GM23248 (cell line): ENCODE measurements around the gene FAM174B. TPM values are rescaled to one million over a fixed set of nuclear protein-coding genes. Genes with fewer than 3 reads are reported as not detected.

Experiments
- DNase-seq: peaks from one replicate; pipeline ENCODE4 v3.0.0-alpha.2; 2015
- H2AFZ ChIP-seq: fragments of 200-600 bp; sonication (generic); 2 replicates; pipeline ENCODE4 v1.6.1; 2016; ENCODE audit warnings: antibody characterized with exemption
- H3F3A ChIP-seq: fragments of 200-600 bp; sonication (generic); 2 replicates; pipeline ENCODE4 v1.6.1; 2016; ENCODE audit warnings: mild to moderate bottlenecking, antibody characterized with exemption, mixed run types; ENCODE audit not compliant: insufficient read depth
- H3K27ac ChIP-seq: fragments of 200-600 bp; sonication (generic); 2 replicates; pipeline ENCODE4 v1.5.1; 2016; ENCODE audit warnings: mild to moderate bottlenecking
- H3K27me3 ChIP-seq: fragments of 200-600 bp; sonication (generic); replicated peaks from 2 replicates; pipeline ENCODE4 v1.6.1; 2016; ENCODE audit warnings: mild to moderate bottlenecking; ENCODE audit not compliant: insufficient read depth
- H3K36me3 ChIP-seq: fragments of 200-600 bp; sonication (generic); 2 replicates; pipeline ENCODE4 v1.6.1; 2016; ENCODE audit warnings: low read depth, mild to moderate bottlenecking
- H3K4me1 ChIP-seq: fragments of 200-600 bp; sonication (generic); 2 replicates; pipeline ENCODE4 v1.6.1; 2016; ENCODE audit warnings: mild to moderate bottlenecking; ENCODE audit not compliant: insufficient read depth
- H3K4me2 ChIP-seq: fragments of 200-600 bp; sonication (generic); one replicate; pipeline ENCODE4 v1.6.1; 2016; ENCODE audit warnings: mild to moderate bottlenecking; ENCODE audit not compliant: unreplicated experiment
- H3K4me3 ChIP-seq: fragments of 200-600 bp; sonication (generic); 2 replicates; pipeline ENCODE4 v1.5.1; 2016; ENCODE audit warnings: mild to moderate bottlenecking
- H3K79me2 ChIP-seq: fragments of 200-600 bp; sonication (generic); 2 replicates; pipeline ENCODE4 v1.6.1; 2016; ENCODE audit warnings: mild to moderate bottlenecking; ENCODE audit not compliant: insufficient read depth
- H3K9ac ChIP-seq: fragments of 200-600 bp; sonication (generic); 2 replicates; pipeline ENCODE4 v1.6.1; 2016; ENCODE audit warnings: mild to moderate bottlenecking
- H3K9me2 ChIP-seq: fragments of 200-600 bp; sonication (generic); 2 replicates; pipeline ENCODE4 v1.6.1; 2016; ENCODE audit warnings: mixed run types, mild to moderate bottlenecking, moderate library complexity; ENCODE audit not compliant: insufficient read depth
- H3K9me3 ChIP-seq: fragments of 200-600 bp; sonication (generic); one replicate; pipeline ENCODE4 v1.6.1; 2017; ENCODE audit warnings: low read depth
- H4K20me1 ChIP-seq: fragments of 200-600 bp; sonication (generic); 2 replicates; pipeline ENCODE4 v1.6.0; 2016; ENCODE audit not compliant: insufficient read depth
- EZH2 ChIP-seq: fragments of 200-600 bp; sonication (generic); IDR thresholded peaks from 2 replicates; pipeline ENCODE4 v1.6.1; 2018; ENCODE audit warnings: antibody characterized with exemption, mild to moderate bottlenecking; ENCODE audit not compliant: insufficient read depth, poor library complexity, severe bottlenecking
- EZH2phosphoT487 ChIP-seq: fragments of 200-600 bp; sonication (generic); IDR thresholded peaks from 2 replicates; pipeline ENCODE4 v1.6.1; 2018; ENCODE audit warnings: antibody characterized with exemption, moderate library complexity, mild to moderate bottlenecking, low read depth; ENCODE audit not compliant: insufficient read depth
- WGBS, 2 experiments: methylation state at CpG; one replicate each; pipeline ENCODE4 v1.1.6; 2015 to 2017; ENCODE audit warnings: low lambda C conversion rate in 2 of 2, low coverage in 1 of 2; ENCODE audit errors: missing lambda C conversion rate in 2 of 2; 5-methylcytosine and 5-hydroxymethylcytosine counted together
- in situ Hi-C: fragments of 300-500 bp; cut with MboI; formaldehyde crosslinking; loops from 2 replicates; pipeline ENCODE4 v1.15.0; 2020
- polyA plus RNA-seq: library from polyadenylated mRNA; unstranded; fragments of >200 nt; fragmentation: Nextera tagmentation; extraction: Ambion mirVana; gene quantifications from 2 replicates; pipeline ENCODE4 v1.2.1, GENCODE V29; 2016
- total RNA-seq: library from RNA; depleted of rRNA; stranded (reverse); fragments of >200 nt; shearing (Covaris generic); gene quantifications from 2 replicates; pipeline ENCODE4 v1.2.3, GENCODE V29; 2014

FAM174B gene
- total and polyA plus RNA-seq, 2 experiments from 2014 or later, result 1.8 to 4.4 TPM

- Histone ChIP-seq H3K79me2 (no peaks in the 10 kb centered on the region), H3K36me3 (no peaks in the 10 kb centered on the region), H2AFZ (no peak overlapping the region), H3K27me3 (no peaks in the 10 kb centered on the region), H3F3A (no peaks in the 10 kb centered on the region), H3K4me2 (no peak overlapping the region), H3K9ac (no peak overlapping the region), H3K4me3 (no peak overlapping the region), H3K4me1 (no peaks in the 10 kb centered on the region), H3K9me2 (no peaks in the 10 kb centered on the region), H3K9me3 (no peaks in the 10 kb centered on the region), H3K27ac (no peak overlapping the region), H4K20me1 (no peaks in the 10 kb centered on the region)
- in situ Hi-C loops, result no loop called here
- WGBS, 2 experiments, result 64 to 70% methylated on average over 15 of the region's 15 CpGs
- DNase-seq, result no peak
- TF ChIP-seq EZH2phosphoT487 (no peak), EZH2 (no peak)
Observed at GRCh38 chr15:92638709-92639365, 16.7 kb downstream of the FAM174B start.

GRCh38 chr15:92638291-92638708 is 17.3 kb downstream of the FAM174B start:
- Histone ChIP-seq H3K79me2 (no peaks in the 10 kb centered on the region), H3F3A (no peaks in the 10 kb centered on the region), H3K9ac (no peak overlapping the region), H3K9me3 (no peaks in the 10 kb centered on the region), H4K20me1 (no peaks in the 10 kb centered on the region), H3K36me3 (no peaks in the 10 kb centered on the region), H3K4me1 (no peaks in the 10 kb centered on the region), H3K4me3 (no peak overlapping the region), H3K27me3 (no peaks in the 10 kb centered on the region), H3K4me2 (no peak overlapping the region), H2AFZ (no peak overlapping the region), H3K27ac (no peak overlapping the region), H3K9me2 (no peaks in the 10 kb centered on the region)
- in situ Hi-C loops, result no loop called here
- WGBS, 2 experiments, result 50 to 57% methylated on average over 9 of the region's 9 CpGs
- no peak for TF ChIP-seq EZH2phosphoT487
- TF ChIP-seq EZH2, result no peak
- no peak for DNase-seq

- no peak overlapping the region for H3K4me3 ChIP-seq
- H3F3A ChIP-seq, result no peaks in the 10 kb centered on the region
- H2AFZ ChIP-seq, result no peak overlapping the region
- no peaks in the 10 kb centered on the region for H3K4me1 ChIP-seq
- no peak overlapping the region for H3K4me2 ChIP-seq
- DNase-seq, result no peak
- H3K79me2 ChIP-seq, result no peaks in the 10 kb centered on the region
- 73 to 75% methylated on average over 7 of the region's 7 CpGs for WGBS, 2 experiments
- in situ Hi-C loops, result no loop called here
- H3K27me3 ChIP-seq, result no peaks in the 10 kb centered on the region
- no peak overlapping the region for H3K27ac ChIP-seq
- H3K9ac ChIP-seq, result no peak overlapping the region
- no peak for TF ChIP-seq EZH2phosphoT487
- TF ChIP-seq EZH2, result no peak
- H4K20me1 ChIP-seq, result no peaks in the 10 kb centered on the region
- H3K9me2 ChIP-seq, result no peaks in the 10 kb centered on the region
- no peaks in the 10 kb centered on the region for H3K36me3 ChIP-seq
- H3K9me3 ChIP-seq, result no peaks in the 10 kb centered on the region
Observed at GRCh38 chr15:92637626-92638025, 17.9 kb downstream of the FAM174B start.

- Histone ChIP-seq H3K79me2 (no peaks in the 10 kb centered on the region), H3K4me3 (no peak overlapping the region), H2AFZ (no peak overlapping the region), H3K27ac (no peak overlapping the region), H3K36me3 (no peaks in the 10 kb centered on the region), H3K9me2 (no peaks in the 10 kb centered on the region), H3F3A (no peaks in the 10 kb centered on the region), H3K9me3 (no peaks in the 10 kb centered on the region), H4K20me1 (no peaks in the 10 kb centered on the region), H3K9ac (no peak overlapping the region), H3K4me2 (no peak overlapping the region), H3K27me3 (no peaks in the 10 kb centered on the region), H3K4me1 (no peaks in the 10 kb centered on the region)
- DNase-seq, result no peak
- TF ChIP-seq EZH2, result no peak
- no peak for TF ChIP-seq EZH2phosphoT487
- whole genome bisulfite sequencing, 2 experiments, result 74 to 79% methylated on average over 6 of the region's 6 CpGs
- in situ Hi-C loops, result no loop called here
Observed at GRCh38 chr15:92636908-92637481, 18.6 kb downstream of the FAM174B start.
